GM12892 (cell line): ENCODE measurements around the gene HCK.

Source experiments
- DNase-seq: peaks from one replicate; pipeline ENCODE4 v3.0.0; 2011; ENCODE audit not compliant: insufficient read length
- FAIRE-seq: peaks from 2 replicates; lab custom pipeline; 2011; peaks lifted over from hg19 to GRCh38; lab: Jason Lieb, UNC
- POLR2A ChIP-seq: IDR thresholded peaks from 2 replicates; pipeline ENCODE4 v1.6.1; 2011; ENCODE audit warnings: low read depth, low read length, control low read depth
- POLR2AphosphoS5 ChIP-seq: IDR thresholded peaks from 2 replicates; pipeline ENCODE4 v1.6.1; 2011; ENCODE audit warnings: low read depth, low read length, control low read depth
- TAF1 ChIP-seq: IDR thresholded peaks from 2 replicates; pipeline ENCODE4 v1.6.1; 2011; ENCODE audit warnings: low read depth, mild to moderate bottlenecking, control low read depth, low read length, borderline replicate concordance

Gene HCK

DNA sequence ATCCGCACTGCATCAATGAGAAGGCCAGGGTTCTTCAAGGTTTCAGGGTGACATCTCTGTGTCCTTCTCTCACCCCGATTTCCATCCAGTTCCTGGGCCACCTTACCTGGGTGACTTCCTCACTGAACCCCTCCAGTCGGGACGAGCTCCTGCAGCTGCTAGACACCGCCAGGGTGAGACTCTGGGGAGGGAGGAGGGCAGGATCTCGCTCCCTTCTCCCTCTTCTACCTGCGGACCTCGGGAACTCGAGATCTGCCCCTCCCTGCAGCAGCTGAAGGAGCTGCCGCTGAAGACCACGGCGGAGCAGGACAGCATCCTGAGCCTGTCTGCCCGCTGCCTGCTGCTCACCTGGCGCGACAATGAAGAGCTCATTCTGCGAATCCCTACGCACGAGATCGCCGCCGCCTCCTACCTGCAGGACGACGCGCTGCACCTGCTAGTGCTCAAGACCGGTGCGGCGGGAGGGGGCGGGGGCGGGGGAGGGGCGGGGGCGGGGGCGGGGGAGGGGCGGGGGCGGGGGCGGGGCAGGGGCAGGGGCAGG lies 34.3 kb upstream of the HCK start:
- DNase-seq = no peak
- TF ChIP-seq TAF1 (no peak), POLR2AphosphoS5 (no peak), POLR2A (no peak)
- FAIRE-seq = no peak

DNA sequence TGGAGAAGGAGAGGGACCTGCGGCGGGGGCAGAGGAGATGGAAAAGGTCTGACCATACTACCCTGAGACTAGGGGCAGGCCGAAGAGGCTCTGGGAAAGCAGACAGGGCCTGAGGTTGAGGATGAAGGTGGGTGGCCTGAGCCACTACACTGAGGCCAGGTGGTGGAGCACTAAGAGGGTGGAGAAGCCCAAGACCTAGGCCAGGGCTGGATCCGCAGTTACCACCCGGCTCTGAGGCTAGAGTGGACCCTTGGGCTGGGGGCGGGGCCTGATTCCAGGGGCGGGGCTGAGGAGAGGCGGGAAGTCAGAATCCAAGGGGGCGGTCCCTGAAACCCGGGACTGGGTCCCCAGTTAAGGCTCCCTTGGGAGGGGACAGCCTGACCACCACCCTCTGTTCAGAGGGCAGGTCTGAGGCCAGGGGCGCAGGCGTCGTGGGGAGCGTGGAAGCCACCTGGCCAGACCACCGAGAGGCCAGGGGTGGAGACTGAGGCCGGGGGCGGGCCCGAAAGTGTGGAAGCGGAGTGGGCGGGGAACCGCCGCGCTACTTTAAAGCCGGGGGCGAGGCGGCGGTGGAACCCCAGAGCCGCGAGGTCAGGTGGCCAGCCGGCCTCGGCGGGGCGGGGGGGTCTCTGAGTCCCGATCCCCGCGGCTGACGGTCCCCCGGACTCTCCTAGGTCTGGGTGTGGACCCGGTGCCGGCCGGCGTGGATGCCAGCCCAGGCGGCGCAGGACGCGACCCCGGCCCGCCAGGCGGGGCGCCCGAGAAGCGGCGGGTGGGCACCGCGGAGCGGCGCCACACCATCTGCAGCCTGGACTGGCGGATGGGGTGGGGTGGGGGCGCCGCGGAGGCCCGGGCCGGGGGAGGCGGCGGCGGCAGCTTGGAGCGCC lies 33.5 kb upstream of the HCK start:
- DNase-seq = peak; percentile 64
- TF ChIP-seq POLR2A = no peak
- no peak for TF ChIP-seq TAF1
- no peak for TF ChIP-seq POLR2AphosphoS5
- FAIRE-seq = no peak

DNA sequence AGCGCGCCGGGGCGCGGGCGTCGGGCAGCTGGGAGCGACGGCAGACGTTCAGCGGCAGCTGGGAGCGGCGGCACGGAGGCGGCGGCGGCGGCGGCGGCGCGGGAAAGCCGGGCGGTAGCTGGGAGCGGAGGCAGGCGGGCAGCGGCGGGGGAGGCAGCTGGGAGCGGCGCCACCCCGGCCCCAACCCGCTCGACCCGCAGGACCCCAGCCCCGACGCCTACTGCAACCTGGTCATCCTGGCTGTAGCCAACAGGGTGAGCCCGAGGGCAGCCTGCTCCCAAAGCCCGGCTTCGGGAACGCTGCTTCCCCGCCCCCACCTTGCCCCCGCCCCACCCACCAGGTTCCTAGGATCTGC lies 32.9 kb upstream of the HCK start:
- TF ChIP-seq TAF1 = no peak
- no peak for TF ChIP-seq POLR2AphosphoS5
- TF ChIP-seq POLR2A = no peak
- no peak for FAIRE-seq
- DNase-seq = no peak

DNA sequence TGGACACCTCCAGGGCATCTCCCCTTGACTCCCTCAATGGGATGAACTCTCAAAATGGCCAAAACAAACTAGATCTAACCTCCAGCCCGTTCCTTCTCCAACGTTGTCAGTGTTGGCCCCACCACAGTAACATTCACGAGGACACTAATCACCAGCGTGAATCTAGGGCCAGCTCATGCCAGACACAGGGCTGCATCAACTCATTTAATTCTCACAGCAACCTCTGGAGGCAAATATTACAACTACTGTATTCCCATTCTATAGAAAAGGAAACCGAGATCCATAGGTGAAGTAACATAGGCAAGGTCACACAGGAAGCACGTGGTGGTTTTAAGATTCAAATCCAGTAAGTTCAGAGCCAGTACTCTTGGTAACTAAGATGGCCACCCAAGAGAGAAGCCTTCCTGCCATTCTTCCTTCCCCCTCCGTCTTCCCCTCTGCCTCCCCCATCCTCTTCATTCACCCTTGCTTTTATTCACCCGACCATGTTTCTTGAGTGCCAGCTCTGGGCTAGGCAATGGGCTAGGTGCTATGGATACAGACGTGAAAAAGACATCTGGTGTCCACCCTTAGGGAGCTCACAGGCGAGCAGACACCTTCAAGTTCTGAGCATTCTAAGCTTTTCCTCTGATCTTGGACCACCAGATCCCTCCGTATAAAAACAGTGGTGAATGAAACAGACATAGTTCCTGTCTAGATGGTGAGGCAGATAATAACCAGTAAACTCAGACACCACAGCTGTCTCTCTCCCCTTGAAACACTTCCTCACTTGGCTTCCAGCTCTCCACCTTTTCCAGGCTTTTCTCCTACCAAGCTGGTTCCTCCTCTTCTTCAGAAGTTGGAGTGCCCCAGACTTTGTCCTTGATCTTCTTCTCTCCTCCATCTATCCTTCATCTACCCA lies 32.2 kb upstream of the HCK start:
- TF ChIP-seq POLR2A (no peak), POLR2AphosphoS5 (no peak), TAF1 (no peak)
- no peak for FAIRE-seq
- DNase-seq = no peak

DNA sequence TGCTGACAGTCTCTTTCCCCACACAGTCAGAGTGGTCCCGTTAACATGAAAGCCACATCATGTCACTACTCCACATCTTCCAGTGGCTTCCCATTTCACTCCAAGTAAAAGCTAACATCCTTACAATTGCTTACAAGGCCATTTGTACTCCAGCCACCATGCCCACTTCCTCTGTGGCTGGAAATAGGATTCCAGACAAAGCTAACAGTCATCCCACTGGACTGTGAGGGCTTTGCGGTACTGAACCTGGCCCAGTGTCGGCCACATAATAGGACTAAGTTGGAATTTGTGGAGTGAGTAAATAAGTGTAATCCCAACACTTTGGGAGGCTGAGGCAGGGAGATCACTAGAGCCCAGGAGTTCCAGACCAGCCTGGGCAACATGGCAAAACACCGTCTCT lies 31.0 kb upstream of the HCK start:
- FAIRE-seq = no peak
- TF ChIP-seq TAF1 (no peak), POLR2AphosphoS5 (no peak), POLR2A (no peak)
- no peak for DNase-seq

DNA sequence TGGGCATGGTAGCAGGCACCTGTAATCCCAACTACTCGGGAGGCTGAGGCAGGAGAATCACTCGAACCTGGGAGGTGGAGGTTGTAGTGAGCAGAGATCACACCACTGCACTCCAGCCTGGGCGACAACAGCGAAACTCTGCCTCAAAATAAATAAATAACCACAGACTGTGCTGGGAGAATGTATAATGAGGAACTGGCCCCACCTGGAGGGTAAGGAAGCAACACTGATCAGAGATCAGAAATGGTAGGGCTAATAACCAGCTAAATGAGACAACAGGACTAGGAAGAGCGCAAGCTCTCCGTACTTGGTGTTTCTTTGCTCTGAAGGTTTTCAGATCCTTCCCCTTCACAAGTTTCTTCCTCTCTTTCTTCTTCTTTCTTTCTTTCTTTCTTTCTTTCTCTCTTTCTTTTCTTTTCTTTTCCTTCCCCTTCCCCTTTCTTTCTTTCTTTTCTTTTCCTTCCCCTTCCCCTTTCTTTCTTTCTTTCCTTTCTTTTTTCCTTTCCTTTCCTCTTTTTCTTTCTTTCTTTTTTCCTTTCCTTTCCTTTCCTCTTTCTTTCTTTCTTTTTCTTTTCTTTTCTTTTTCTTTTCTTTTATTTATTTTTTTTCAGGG lies 27.3 kb upstream of the HCK start:
- no peak for DNase-seq
- TF ChIP-seq POLR2AphosphoS5 (no peak), POLR2A (no peak), TAF1 (no peak)
- FAIRE-seq = no peak

DNA sequence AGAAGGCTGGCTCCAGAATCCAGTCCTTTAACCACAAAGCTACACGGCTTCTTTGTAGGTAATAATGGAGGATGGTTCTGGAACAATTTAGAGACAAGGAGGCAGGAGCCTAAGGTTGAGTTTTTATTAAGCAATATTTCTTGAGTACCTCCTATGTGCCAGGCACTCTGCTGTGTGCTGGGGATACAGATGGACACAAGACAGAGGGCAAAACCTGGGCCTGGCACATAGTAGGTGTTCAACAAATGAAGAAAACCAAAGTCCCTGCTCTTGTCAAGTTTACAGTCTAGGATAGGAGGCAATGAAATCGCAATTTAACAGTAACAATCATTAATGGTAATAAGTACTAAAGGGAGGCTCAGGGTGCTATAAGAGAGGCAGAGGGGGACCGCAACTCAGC lies 24.4 kb upstream of the HCK start:
- DNase-seq = no peak
- TF ChIP-seq POLR2AphosphoS5 (no peak), POLR2A (no peak), TAF1 (no peak)
- no peak for FAIRE-seq

DNA sequence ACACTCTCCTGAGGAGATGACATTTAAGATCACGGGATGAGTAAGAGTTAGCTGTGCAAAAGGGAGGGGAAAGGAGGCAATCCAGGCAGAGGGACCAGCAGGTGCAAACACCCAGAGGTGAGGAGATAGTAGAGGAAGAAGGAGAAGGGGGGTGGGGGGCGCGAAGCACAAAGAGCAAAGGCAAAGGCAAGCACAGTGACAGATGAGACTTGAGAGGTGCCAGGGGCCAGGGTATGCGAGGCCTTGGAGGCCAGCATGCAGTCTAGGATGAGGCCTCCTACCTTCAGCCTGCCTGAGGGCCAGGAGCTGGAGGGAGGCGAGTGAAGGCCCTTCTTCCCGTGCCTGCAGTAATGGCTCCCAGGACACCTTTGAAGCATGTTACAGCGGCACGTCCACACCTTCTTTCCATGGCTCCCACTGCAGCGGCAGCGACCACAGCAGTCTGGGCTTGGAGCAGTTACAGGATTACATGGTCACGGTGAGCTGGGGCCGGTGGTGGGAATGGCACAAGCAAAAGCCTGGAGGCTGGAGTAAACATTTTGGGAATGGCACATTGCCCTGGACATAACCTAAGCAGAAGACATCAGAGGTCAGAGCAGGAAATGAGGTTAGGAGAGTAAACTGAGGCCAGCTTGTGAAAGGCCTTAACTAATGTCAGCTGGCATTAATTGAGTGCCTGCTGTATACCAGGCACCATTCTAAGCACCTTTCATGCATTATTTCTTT lies 23.2 kb upstream of the HCK start:
- FAIRE-seq (no peak), DNase-seq (no peak)
- TF ChIP-seq POLR2A = no peak
- TF ChIP-seq POLR2AphosphoS5 = no peak
- no peak for TF ChIP-seq TAF1

DNA sequence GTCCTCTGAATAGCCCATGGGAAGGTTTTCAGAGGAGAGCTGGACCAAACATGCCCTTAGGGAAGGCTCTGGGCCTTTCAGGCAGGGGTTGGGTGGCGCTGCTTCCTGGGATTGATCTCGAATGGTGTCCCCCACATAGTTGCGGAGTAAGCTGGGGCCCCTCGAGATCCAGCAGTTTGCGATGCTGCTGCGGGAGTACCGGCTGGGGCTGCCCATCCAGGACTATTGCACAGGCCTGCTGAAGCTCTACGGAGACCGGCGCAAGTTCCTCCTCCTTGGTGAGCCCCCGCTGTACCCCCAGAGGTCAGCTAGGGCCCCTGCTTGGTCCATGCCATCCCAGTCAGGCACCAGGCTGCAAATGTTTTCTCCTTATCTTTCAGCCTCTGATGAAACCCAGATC lies 22.5 kb upstream of the HCK start:
- DNase-seq = no peak
- TF ChIP-seq TAF1 = no peak
- no peak for TF ChIP-seq POLR2AphosphoS5
- no peak for TF ChIP-seq POLR2A
- no peak for FAIRE-seq
